Muscle layer of colon (tissue), 2 donors: ENCODE measurements around the gene HUWE1.

Experiments
- H3K27ac ChIP-seq: one replicate; pipeline ENCODE4 v1.7.0; 2013; ENCODE audit warnings: low read depth, mild to moderate bottlenecking, low read length, moderate library complexity
- H3K27me3 ChIP-seq, 2 donors: one replicate each; pipeline ENCODE4 v1.7.0; 2013; ENCODE audit warnings: low read length in 2 of 2, mild to moderate bottlenecking in 2 of 2; ENCODE audit not compliant: insufficient read depth in 2 of 2, control insufficient read depth in 1 of 2
- H3K36me3 ChIP-seq: one replicate; pipeline ENCODE4 v1.7.0; 2013; ENCODE audit warnings: mild to moderate bottlenecking, low read length; ENCODE audit not compliant: insufficient read depth
- H3K4me1 ChIP-seq: one replicate; pipeline ENCODE4 v1.7.0; 2013; ENCODE audit warnings: mild to moderate bottlenecking, low read length; ENCODE audit not compliant: insufficient read depth
- H3K4me3 ChIP-seq, 2 donors: one replicate each; pipeline ENCODE4 v1.7.0; 2013; ENCODE audit warnings: low read length in 2 of 2, low read depth in 1 of 2, mild to moderate bottlenecking in 1 of 2, moderate library complexity in 1 of 2
- H3K9ac ChIP-seq: one replicate; pipeline ENCODE4 v1.7.0; 2013; ENCODE audit warnings: low read length
- H3K9me3 ChIP-seq: one replicate; pipeline ENCODE4 v1.7.0; 2013; ENCODE audit warnings: mild to moderate bottlenecking, low read length
- donor health status: abdominal sarcoma.
- donor health status: Adenocarcinoma of cecum.

The HUWE1 gene

GRCh38 chrX:53605004-53605403 lies 81.5 kb downstream of the HUWE1 start:
- Histone ChIP-seq H3K36me3 (peaks cover 12% of the 10 kb centered on the region), H3K27ac (no peak overlapping the region), H3K9ac (no peak overlapping the region), H3K4me3 (no peak overlapping the region), H3K9me3 (no peaks in the 10 kb centered on the region), H3K27me3 (no peaks in the 10 kb centered on the region), H3K4me1 (no peaks in the 10 kb centered on the region)

DNA sequence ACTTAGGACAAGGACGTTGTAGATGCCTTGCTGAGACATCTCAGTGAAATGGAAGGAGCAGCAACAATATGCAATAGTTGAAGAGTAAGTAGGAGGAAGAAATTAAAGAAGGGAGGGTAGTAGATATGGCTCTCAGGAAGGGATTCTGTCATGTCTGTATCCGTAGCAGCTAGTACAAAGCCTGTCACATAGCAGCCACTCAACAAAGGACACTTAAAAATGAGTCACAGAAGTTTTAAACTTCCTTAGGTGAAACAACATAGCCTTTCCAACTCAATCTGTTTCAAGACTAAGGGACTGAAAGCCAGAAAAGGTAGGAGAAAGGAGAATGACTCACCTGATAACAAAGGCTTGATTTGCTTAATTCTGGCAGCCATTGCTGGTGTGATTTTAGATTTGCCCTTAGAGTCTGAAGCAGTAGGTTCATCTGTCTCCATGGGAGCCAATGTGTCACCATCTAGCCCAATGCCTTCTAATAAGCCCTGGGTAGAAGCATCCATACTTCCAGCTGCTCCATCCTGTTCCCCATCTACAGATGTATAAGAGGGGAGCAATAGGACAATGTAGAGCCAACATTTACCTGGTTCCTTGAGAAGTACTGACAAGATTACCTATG lies 86.6 kb downstream of the HUWE1 start:
- Histone ChIP-seq H3K36me3 (peaks cover 8% of the 10 kb centered on the region), H3K27ac (no peak overlapping the region), H3K9ac (no peak overlapping the region), H3K27me3 (no peaks in the 10 kb centered on the region), H3K4me1 (no peaks in the 10 kb centered on the region), H3K9me3 (no peaks in the 10 kb centered on the region), H3K4me3 (no peak overlapping the region)

GRCh38 chrX:53598169-53598568 lies 88.3 kb downstream of the HUWE1 start:
- no peak overlapping the region for H3K4me3 ChIP-seq
- H3K27me3 ChIP-seq: no peaks in the 10 kb centered on the region
- no peak overlapping the region for H3K9ac ChIP-seq
- H3K9me3 ChIP-seq: no peaks in the 10 kb centered on the region
- no peaks in the 10 kb centered on the region for H3K4me1 ChIP-seq
- no peak overlapping the region for H3K27ac ChIP-seq
- peaks cover 17% of the 10 kb centered on the region for H3K36me3 ChIP-seq

DNA sequence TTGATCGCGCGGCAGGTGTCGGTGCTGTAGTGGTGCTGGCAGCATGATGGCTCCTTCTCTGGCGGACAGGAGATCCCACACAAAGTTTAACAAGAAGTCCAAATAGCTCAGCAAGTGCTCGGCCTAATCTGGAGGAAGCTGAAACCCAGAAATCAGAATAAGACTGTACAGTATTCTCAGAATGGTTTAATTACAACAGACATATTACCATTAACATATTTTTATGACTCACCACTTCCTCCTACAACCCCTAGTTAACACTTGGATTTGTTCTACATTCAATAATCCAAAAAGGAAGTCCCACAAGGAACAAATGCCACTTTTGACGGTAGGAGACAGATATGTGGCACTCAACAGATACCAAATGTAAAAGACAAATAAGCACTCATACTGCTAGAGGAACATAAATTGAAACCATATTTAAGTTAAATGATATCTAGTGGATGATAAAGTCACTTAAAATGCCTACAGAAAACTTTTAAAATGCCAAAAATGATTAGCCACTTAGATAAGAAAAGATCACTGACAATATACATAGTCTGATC lies 91.2 kb downstream of the HUWE1 start:
- Histone ChIP-seq H3K4me1 (no peaks in the 10 kb centered on the region), H3K9ac (no peak overlapping the region), H3K27me3 (no peaks in the 10 kb centered on the region), H3K9me3 (no peaks in the 10 kb centered on the region), H3K27ac (no peak overlapping the region), H3K4me3 (no peak overlapping the region), H3K36me3 (peaks cover 29% of the 10 kb centered on the region)

- H3K9me3 ChIP-seq: no peaks in the 10 kb centered on the region
- H3K27me3 ChIP-seq: no peaks in the 10 kb centered on the region
- H3K9ac ChIP-seq: no peak overlapping the region
- no peak overlapping the region for H3K27ac ChIP-seq
- H3K4me3 ChIP-seq: no peak overlapping the region
- peaks cover 34% of the 10 kb centered on the region for H3K36me3 ChIP-seq
- no peaks in the 10 kb centered on the region for H3K4me1 ChIP-seq
These were observed 92.2 kb downstream of the HUWE1 start for GRCh38 chrX:53594354-53594753.

GRCh38 chrX:53587795-53588420 lies 98.6 kb downstream of the HUWE1 start:
- H3K36me3 ChIP-seq: peaks cover 70% of the 10 kb centered on the region
- H3K4me3 ChIP-seq: no peak overlapping the region
- no peaks in the 10 kb centered on the region for H3K9me3 ChIP-seq
- H3K27me3 ChIP-seq: no peaks in the 10 kb centered on the region
- H3K4me1 ChIP-seq: no peaks in the 10 kb centered on the region
- no peak overlapping the region for H3K9ac ChIP-seq
- H3K27ac ChIP-seq: no peak overlapping the region

- Histone ChIP-seq H3K36me3 (peaks cover 68% of the 10 kb centered on the region), H3K27me3 (no peaks in the 10 kb centered on the region), H3K9ac (no peak overlapping the region), H3K9me3 (no peaks in the 10 kb centered on the region), H3K4me3 (no peak overlapping the region), H3K27ac (no peak overlapping the region), H3K4me1 (no peaks in the 10 kb centered on the region)
These were observed 101.6 kb downstream of the HUWE1 start for GRCh38 chrX:53584891-53585290.

- Histone ChIP-seq H3K27me3 (no peaks in the 10 kb centered on the region), H3K9ac (no peak overlapping the region), H3K4me1 (no peaks in the 10 kb centered on the region), H3K36me3 (peaks cover 61% of the 10 kb centered on the region), H3K9me3 (no peaks in the 10 kb centered on the region), H3K27ac (no peak overlapping the region), H3K4me3 (no peak overlapping the region)
These were observed 102.9 kb downstream of the HUWE1 start for GRCh38 chrX:53583571-53583970.

DNA sequence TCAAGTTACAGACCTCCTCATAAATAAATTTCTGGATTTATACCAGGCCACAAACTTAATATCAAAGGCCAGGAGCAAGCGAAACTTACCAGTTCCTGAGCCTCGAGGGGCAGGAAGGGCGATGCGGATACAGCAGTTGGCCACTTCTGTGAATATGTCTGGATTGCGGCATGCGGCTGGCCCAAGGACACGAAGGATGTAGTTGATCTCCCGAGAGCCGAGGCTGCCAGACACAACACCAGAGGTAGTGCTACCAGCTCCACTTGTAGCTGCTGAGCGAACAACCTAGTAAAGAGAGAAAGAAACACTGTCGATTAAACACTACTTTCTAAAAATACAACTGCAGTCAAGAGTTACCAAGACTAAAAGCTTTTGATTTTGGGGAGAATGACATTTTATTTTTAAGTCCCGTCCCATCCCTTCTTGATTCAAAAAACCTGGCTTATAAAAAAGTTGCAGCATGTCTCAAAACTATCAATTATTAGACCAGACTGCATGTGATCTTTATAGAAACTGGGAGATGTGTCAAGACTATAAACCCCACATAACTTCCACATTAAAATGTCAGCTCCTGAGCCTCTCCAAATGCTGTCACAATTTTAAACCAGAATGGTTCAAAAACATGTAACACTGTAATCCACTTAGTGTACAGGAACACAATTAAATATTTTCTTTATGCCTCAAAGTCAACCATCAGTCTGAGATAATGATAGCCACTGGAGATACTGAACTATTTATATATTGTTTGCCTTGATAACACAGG lies 105.6 kb downstream of the HUWE1 start:
- Histone ChIP-seq H3K4me3 (no peak overlapping the region), H3K27ac (no peak overlapping the region), H3K4me1 (no peaks in the 10 kb centered on the region), H3K9ac (no peak overlapping the region), H3K9me3 (no peaks in the 10 kb centered on the region), H3K36me3 (peaks cover 46% of the 10 kb centered on the region), H3K27me3 (no peaks in the 10 kb centered on the region)

DNA sequence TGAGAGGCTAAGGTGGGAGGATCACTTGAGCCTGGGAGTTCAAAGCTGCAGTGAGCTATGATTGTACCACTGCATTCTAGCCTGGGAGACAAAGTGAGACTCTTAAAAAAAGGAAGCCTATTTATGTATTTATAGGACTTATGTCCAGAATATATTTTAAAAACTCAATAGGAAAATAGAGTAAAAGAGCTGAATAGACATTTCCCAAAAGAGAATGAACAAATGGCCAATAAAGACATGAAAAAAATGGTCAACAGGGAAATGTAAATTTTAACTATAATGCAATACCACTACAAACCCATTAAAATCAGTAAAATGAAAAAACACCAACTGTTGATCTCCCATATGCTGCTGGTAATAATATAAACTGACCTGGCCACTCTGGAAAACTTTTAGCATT lies 115.0 kb downstream of the HUWE1 start:
- Histone ChIP-seq H3K9me3 (no peaks in the 10 kb centered on the region), H3K27me3 (no peaks in the 10 kb centered on the region), H3K36me3 (peaks cover 35% of the 10 kb centered on the region), H3K27ac (no peak overlapping the region), H3K4me1 (no peaks in the 10 kb centered on the region), H3K9ac (no peak overlapping the region), H3K4me3 (no peak overlapping the region)

GRCh38 chrX:53563324-53563723 lies 123.2 kb downstream of the HUWE1 start:
- H3K27ac ChIP-seq: no peak overlapping the region
- H3K4me3 ChIP-seq: no peak overlapping the region
- H3K4me1 ChIP-seq: no peaks in the 10 kb centered on the region
- H3K9me3 ChIP-seq: no peaks in the 10 kb centered on the region
- H3K9ac ChIP-seq: no peak overlapping the region
- H3K36me3 ChIP-seq: peaks cover 60% of the 10 kb centered on the region
- H3K27me3 ChIP-seq: no peaks in the 10 kb centered on the region
